ENCODE results near the gene TMEM231. TPM values are rescaled to one million over a fixed set of nuclear protein-coding genes. Genes with fewer than 3 reads are reported as not detected.
A peak's percentile ranks its signal among the peaks of the same experiment; 100 is the strongest.

Gene TMEM231
- total RNA-seq, 1 experiment from 2014 or later = 6.6 TPM

DNA sequence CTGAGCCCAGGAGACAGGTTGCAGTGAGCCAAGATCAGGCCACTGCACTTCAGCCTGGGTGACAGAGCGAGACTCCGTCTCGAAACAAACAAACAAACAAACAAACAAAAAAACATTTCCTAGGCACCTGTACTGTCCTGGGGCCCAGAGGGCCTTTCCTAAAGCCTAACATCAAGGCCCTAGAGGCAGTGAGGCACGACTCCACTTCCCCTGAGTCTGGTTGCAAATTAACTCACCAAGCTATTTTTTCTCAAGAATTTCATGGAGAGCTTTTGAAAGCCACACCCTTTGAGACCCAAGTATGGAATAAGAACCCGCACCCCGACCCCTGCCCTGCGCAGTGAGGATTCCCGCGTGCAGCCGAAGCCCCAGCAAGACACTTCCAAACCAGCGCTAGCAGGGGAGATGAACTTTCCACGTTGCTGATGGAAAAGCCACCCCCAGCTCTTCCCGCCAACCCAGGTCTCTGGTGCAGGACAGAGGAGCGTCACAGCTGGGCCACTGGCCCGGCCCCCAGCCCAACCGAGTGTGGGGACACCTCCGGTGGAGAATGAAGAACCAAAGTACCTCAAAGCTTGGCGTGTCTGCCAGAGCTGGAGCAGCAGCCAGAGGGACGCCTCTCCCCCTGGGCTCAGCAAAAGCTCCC, 21.4 kb downstream of the TMEM231 start:
- Mint-ChIP-seq H3K4me3 (ENCODE audit: unreplicated experiment) (no peak overlapping the region), H3K4me1 (ENCODE audit: low read depth, unreplicated experiment) (no peaks in the 10 kb centered on the region), H3K36me3 (ENCODE audit: insufficient read depth, unreplicated experiment) (no peaks in the 10 kb centered on the region), H3K27me3 (ENCODE audit: insufficient read depth, unreplicated experiment) (no peaks in the 10 kb centered on the region), H3K27ac (ENCODE audit: unreplicated experiment) (no peak overlapping the region), H3K9me3 (ENCODE audit: unreplicated experiment) (no peaks in the 10 kb centered on the region)
- TF ChIP-seq, protein P1, sequence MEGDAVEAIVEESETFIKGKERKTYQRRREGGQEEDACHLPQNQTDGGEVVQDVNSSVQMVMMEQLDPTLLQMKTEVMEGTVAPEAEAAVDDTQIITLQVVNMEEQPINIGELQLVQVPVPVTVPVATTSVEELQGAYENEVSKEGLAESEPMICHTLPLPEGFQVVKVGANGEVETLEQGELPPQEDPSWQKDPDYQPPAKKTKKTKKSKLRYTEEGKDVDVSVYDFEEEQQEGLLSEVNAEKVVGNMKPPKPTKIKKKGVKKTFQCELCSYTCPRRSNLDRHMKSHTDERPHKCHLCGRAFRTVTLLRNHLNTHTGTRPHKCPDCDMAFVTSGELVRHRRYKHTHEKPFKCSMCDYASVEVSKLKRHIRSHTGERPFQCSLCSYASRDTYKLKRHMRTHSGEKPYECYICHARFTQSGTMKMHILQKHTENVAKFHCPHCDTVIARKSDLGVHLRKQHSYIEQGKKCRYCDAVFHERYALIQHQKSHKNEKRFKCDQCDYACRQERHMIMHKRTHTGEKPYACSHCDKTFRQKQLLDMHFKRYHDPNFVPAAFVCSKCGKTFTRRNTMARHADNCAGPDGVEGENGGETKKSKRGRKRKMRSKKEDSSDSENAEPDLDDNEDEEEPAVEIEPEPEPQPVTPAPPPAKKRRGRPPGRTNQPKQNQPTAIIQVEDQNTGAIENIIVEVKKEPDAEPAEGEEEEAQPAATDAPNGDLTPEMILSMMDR (IDR thresholded peaks at IDR 0.05; ENCODE audit: insufficient read depth in 1 of 2, low read depth in 1 of 2, low read length in 1 of 2, severe bottlenecking in 1 of 2, unreplicated experiment in 1 of 2) = no peak
- Histone ChIP-seq H3K36me3 (ENCODE audit: control insufficient read depth, insufficient read depth, low read length) (no peaks in the 10 kb centered on the region), H3K4me3 (ENCODE audit: low read depth, low read length) (no peak overlapping the region), H3K4me1 (no peaks in the 10 kb centered on the region), H3K27me3 (replicated peaks; ENCODE audit: control insufficient read depth, insufficient read depth, low read length) (no peaks in the 10 kb centered on the region), H3K9me3 (no peaks in the 10 kb centered on the region)
- POLR2A ChIA-PET = no interaction called here
- CTCF ChIA-PET = interaction anchor here (0.7 to 1.5 kb wide), 2 partner anchors 18 to 296 kb away, joined by 3 to 6 read pairs; no protein-coding TSS in a partner anchor
- intact Hi-C loops (cut with micrococcal nuclease; ENCODE audit: unreplicated experiment) = no loop called here
- DNase-seq = peak in 1 of 2 experiments; percentile 23
- BruUV-seq (replicated peaks) = no TSS peak

GRCh38 chr16:75532791-75533190, 23.3 kb downstream of the TMEM231 start:
- no peaks in the 10 kb centered on the region for H3K9me3 ChIP-seq
- no peak overlapping the region for H3K4me3 ChIP-seq (ENCODE audit: low read depth, low read length)
- intact Hi-C loops (cut with micrococcal nuclease; ENCODE audit: unreplicated experiment) = no loop called here
- DNase-seq = no peak
- no peaks in the 10 kb centered on the region for H3K27me3 ChIP-seq (replicated peaks; ENCODE audit: control insufficient read depth, insufficient read depth, low read length)
- TF ChIP-seq, protein P1 (IDR thresholded peaks at IDR 0.05; ENCODE audit: insufficient read depth in 1 of 2, low read depth in 1 of 2, low read length in 1 of 2, severe bottlenecking in 1 of 2, unreplicated experiment in 1 of 2) = no peak
- peaks cover 4% of the 10 kb centered on the region for H3K4me1 ChIP-seq
- Mint-ChIP-seq H3K4me3 (ENCODE audit: unreplicated experiment) (no peak overlapping the region), H3K9me3 (ENCODE audit: unreplicated experiment) (no peaks in the 10 kb centered on the region), H3K36me3 (ENCODE audit: insufficient read depth, unreplicated experiment) (no peaks in the 10 kb centered on the region), H3K27me3 (ENCODE audit: insufficient read depth, unreplicated experiment) (no peaks in the 10 kb centered on the region), H3K27ac (ENCODE audit: unreplicated experiment) (no peak overlapping the region), H3K4me1 (ENCODE audit: low read depth, unreplicated experiment) (peaks cover 4% of the 10 kb centered on the region)
- no TSS peak for BruUV-seq (replicated peaks)
- ChIA-PET POLR2A (no interaction called here), CTCF (interaction anchor here (2.0 kb wide), 1 partner anchor 16 kb away, joined by 11 read pairs; no protein-coding TSS in a partner anchor)
- no peaks in the 10 kb centered on the region for H3K36me3 ChIP-seq (ENCODE audit: control insufficient read depth, insufficient read depth, low read length)

GRCh38 chr16:75532142-75532765, 23.8 kb downstream of the TMEM231 start:
- H3K9me3 Mint-ChIP-seq (ENCODE audit: unreplicated experiment) = no peaks in the 10 kb centered on the region
- POLR2A ChIA-PET = no interaction called here
- TF ChIP-seq, protein P1 (IDR thresholded peaks at IDR 0.05; ENCODE audit: insufficient read depth in 1 of 2, low read depth in 1 of 2, low read length in 1 of 2, severe bottlenecking in 1 of 2, unreplicated experiment in 1 of 2) = no peak
- intact Hi-C loops (cut with micrococcal nuclease; ENCODE audit: unreplicated experiment) = no loop called here
- BruUV-seq (replicated peaks) = no TSS peak
- H3K27ac Mint-ChIP-seq (ENCODE audit: unreplicated experiment) = no peak overlapping the region
- H3K36me3 Mint-ChIP-seq (ENCODE audit: insufficient read depth, unreplicated experiment) = no peaks in the 10 kb centered on the region
- DNase-seq = peak in 1 of 2 experiments; percentile 29
- H3K4me1 Mint-ChIP-seq (ENCODE audit: low read depth, unreplicated experiment) = peaks cover 7% of the 10 kb centered on the region
- H3K36me3 ChIP-seq (ENCODE audit: control insufficient read depth, insufficient read depth, low read length) = no peaks in the 10 kb centered on the region
- CTCF ChIA-PET = interaction anchor here (1.0 to 2.0 kb wide), 2 partner anchors 11 to 15 kb away, joined by 3 to 11 read pairs; no protein-coding TSS in a partner anchor
- H3K4me1 ChIP-seq = peaks cover 9% of the 10 kb centered on the region
- no peaks in the 10 kb centered on the region for H3K27me3 ChIP-seq (replicated peaks; ENCODE audit: control insufficient read depth, insufficient read depth, low read length)
- no peaks in the 10 kb centered on the region for H3K27me3 Mint-ChIP-seq (ENCODE audit: insufficient read depth, unreplicated experiment)
- H3K4me3 ChIP-seq (ENCODE audit: low read depth, low read length) = no peak overlapping the region
- no peaks in the 10 kb centered on the region for H3K9me3 ChIP-seq
- H3K4me3 Mint-ChIP-seq (ENCODE audit: unreplicated experiment) = no peak overlapping the region
